Ovary (tissue), 3 donors: ENCODE data around the gene HIPK2.

Source experiments
- EP300 ChIP-seq: sonication (generic); formaldehyde crosslinking; IDR thresholded peaks from one replicate; pipeline ENCODE4 v1.6.1; 2017; ENCODE audit warnings: antibody characterized with exemption
- POLR2A ChIP-seq: fragments of 450-650 bp; IDR thresholded peaks from one replicate; pipeline ENCODE4 v1.6.1; 2017; ENCODE audit warnings: antibody characterized with exemption, mild to moderate bottlenecking, moderate library complexity
- TF ChIP-seq, protein P1 (sequence below), 3 donors: fragments of 450-650 bp in 2 of 3; fragments of 200-600 bp in 1 of 3; IDR thresholded peaks; one replicate each; pipeline versions ENCODE4 v1.5.1 to v1.8.0; 2016 to 2022; ENCODE audit warnings: antibody characterized with exemption in 3 of 3, mild to moderate bottlenecking in 1 of 3
- donor health status: DM: no; HTN: no; CAD: no.

DNA sequence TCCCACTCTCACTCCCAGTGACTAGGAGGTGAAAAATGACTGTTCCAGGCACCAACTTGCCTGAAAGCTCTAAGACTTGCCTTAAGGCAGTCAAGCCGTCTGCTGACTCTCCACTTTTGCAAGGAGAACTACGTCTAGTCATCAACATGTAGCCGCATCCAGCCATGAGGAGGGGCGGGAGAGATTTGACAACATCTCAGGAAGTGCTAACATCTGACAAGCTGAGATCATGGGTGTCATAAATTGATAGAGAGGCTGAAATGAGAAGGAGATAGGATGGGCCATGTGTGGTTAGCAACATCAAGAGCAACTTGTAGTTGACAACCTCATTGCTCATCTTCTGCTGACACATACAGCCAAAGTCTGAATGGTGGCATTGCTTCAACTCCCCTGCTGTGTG lies 42.3 kb upstream of the HIPK2 start:
- TF ChIP-seq, protein P1, sequence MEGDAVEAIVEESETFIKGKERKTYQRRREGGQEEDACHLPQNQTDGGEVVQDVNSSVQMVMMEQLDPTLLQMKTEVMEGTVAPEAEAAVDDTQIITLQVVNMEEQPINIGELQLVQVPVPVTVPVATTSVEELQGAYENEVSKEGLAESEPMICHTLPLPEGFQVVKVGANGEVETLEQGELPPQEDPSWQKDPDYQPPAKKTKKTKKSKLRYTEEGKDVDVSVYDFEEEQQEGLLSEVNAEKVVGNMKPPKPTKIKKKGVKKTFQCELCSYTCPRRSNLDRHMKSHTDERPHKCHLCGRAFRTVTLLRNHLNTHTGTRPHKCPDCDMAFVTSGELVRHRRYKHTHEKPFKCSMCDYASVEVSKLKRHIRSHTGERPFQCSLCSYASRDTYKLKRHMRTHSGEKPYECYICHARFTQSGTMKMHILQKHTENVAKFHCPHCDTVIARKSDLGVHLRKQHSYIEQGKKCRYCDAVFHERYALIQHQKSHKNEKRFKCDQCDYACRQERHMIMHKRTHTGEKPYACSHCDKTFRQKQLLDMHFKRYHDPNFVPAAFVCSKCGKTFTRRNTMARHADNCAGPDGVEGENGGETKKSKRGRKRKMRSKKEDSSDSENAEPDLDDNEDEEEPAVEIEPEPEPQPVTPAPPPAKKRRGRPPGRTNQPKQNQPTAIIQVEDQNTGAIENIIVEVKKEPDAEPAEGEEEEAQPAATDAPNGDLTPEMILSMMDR (IDR thresholded peaks at IDR 0.05): no peak
- no peak for TF ChIP-seq POLR2A
- no peak for TF ChIP-seq EP300
